Nephron (organoid): ENCODE data around the gene SCN7A.

Experiments used
- H3K27ac Mint-ChIP-seq, 3 experiments: 2 replicates each; pipeline ENCODE4 v1.8.0; 2020; ENCODE audit warnings: mixed read lengths in 3 of 3, mild to moderate bottlenecking in 2 of 3, moderate library complexity in 1 of 3
- H3K27me3 Mint-ChIP-seq: 2 replicates; pipeline ENCODE4 v1.8.0; 2021; ENCODE audit warnings: low read depth, mild to moderate bottlenecking, moderate library complexity, mixed read lengths
- H3K36me3 Mint-ChIP-seq: 2 replicates; pipeline ENCODE4 v1.8.0; 2020; ENCODE audit warnings: low read depth, mixed read lengths
- H3K4me1 Mint-ChIP-seq: 2 replicates; pipeline ENCODE4 v1.8.0; 2020; ENCODE audit warnings: mixed read lengths
- H3K4me3 Mint-ChIP-seq, 3 experiments: 2 replicates each; pipeline ENCODE4 v1.8.0; 2020; ENCODE audit warnings: mild to moderate bottlenecking in 3 of 3, mixed read lengths in 3 of 3, moderate library complexity in 2 of 3
- H3K9me3 Mint-ChIP-seq: 2 replicates; pipeline ENCODE4 v1.8.0; 2020; ENCODE audit warnings: mixed read lengths
- TF ChIP-seq, protein P1 (sequence below), 3 experiments: fragments of 200-600 bp; sonication (generic); IDR thresholded peaks; one replicate each; pipeline ENCODE4 v1.5.0; 2021; ENCODE audit warnings: antibody characterized with exemption in 3 of 3; ENCODE audit not compliant: unreplicated experiment in 3 of 3

SCN7A gene

DNA sequence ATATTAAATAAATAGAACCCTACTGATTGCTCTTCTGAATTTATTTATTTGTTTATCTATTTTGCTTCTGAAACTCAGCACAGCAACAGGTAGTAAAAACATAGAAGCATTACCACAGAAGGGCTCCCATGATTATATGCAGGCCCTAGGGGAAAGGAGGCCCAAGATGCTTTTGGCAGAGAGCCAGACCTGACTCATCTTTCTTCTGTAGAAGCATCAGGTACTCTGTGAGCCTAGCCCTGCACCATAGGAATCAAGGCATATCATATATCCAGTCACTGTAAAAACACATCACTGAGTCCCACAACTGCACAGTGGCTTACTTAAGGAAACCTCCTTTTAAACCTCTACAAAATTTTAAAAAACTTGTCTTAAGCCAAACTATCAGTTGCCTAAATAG lies 120.1 kb downstream of the SCN7A start:
- Mint-ChIP-seq H3K36me3 (no peaks in the 10 kb centered on the region), H3K9me3 (no peaks in the 10 kb centered on the region), H3K27ac (no peak overlapping the region), H3K27me3 (peaks cover 57% of the 10 kb centered on the region), H3K4me3 (peak overlapping the region; percentile 47 to 69 (median 59)), H3K4me1 (peaks cover 9% of the 10 kb centered on the region)
- TF ChIP-seq, protein P1, sequence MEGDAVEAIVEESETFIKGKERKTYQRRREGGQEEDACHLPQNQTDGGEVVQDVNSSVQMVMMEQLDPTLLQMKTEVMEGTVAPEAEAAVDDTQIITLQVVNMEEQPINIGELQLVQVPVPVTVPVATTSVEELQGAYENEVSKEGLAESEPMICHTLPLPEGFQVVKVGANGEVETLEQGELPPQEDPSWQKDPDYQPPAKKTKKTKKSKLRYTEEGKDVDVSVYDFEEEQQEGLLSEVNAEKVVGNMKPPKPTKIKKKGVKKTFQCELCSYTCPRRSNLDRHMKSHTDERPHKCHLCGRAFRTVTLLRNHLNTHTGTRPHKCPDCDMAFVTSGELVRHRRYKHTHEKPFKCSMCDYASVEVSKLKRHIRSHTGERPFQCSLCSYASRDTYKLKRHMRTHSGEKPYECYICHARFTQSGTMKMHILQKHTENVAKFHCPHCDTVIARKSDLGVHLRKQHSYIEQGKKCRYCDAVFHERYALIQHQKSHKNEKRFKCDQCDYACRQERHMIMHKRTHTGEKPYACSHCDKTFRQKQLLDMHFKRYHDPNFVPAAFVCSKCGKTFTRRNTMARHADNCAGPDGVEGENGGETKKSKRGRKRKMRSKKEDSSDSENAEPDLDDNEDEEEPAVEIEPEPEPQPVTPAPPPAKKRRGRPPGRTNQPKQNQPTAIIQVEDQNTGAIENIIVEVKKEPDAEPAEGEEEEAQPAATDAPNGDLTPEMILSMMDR (IDR thresholded peaks at IDR 0.05; ENCODE audit: unreplicated experiment in 3 of 3), result no peak

DNA sequence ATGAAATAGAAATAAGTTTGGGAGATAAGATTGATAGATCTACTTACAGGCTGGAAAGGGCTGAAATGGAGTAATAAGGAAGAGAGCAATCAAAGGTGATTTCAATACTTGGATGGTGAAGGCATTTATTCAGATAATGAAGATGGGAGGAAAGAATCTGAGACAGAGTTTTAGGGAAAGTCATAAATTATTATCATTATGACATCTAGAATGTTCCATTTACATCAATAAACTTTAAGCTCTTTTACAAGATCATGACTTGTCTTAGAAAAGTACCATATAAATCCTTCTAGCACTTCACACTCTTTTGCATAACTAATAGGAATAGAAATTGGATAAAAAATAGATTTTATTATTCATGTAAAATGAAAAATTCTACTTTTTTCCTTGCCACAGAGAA lies 120.5 kb downstream of the SCN7A start:
- TF ChIP-seq, protein P1 (IDR thresholded peaks at IDR 0.05; ENCODE audit: unreplicated experiment in 3 of 3), result no peak
- H3K4me3 Mint-ChIP-seq, result peak overlapping the region in 2 of 3 experiments; percentile 17 to 26
- no peak overlapping the region for H3K27ac Mint-ChIP-seq
- no peaks in the 10 kb centered on the region for H3K9me3 Mint-ChIP-seq
- H3K4me1 Mint-ChIP-seq, result peaks cover 9% of the 10 kb centered on the region
- peaks cover 57% of the 10 kb centered on the region for H3K27me3 Mint-ChIP-seq
- no peaks in the 10 kb centered on the region for H3K36me3 Mint-ChIP-seq

DNA sequence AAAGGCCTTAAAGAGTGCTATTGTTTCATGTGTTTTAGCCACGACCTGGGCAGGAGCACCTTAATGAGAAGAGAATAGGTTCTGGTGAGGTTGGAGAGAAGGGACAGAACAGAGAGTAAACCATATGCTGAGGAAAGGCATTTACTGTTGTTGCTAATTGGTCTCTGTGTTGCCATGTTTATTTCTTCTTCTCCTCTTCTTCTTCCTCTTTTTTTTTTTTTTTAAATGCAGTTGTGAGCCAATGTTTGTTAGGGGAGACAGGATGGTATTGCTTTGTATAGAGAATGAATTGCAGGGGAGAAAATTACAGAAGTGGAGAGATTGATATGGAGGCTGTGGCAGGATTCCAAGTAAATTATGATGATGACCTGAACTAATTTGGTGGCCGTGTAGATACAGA lies 120.9 kb downstream of the SCN7A start:
- TF ChIP-seq, protein P1 (IDR thresholded peaks at IDR 0.05; ENCODE audit: unreplicated experiment in 3 of 3), result no peak
- H3K27me3 Mint-ChIP-seq, result peaks cover 54% of the 10 kb centered on the region
- H3K4me1 Mint-ChIP-seq, result peaks cover 9% of the 10 kb centered on the region

DNA sequence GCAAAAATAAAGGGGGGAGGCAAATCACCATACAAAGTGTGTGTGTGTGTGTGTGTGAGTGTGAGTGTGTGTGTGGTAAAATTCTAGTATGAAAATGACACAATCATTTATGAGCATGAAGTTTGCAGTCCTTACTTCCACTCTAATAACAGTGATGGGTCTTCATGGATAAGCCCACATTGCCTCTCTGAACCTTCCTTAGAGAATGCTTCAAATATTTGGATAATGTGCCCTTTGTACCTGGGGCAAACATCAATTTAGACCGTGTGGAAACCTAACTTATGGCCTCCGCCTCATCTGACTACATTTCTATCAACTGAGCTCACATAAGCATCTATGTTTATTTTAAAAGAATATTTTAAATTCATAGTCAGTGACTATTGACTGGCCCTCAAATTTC lies 122.0 kb downstream of the SCN7A start:
- H3K27ac Mint-ChIP-seq, result no peak overlapping the region
- peaks cover 9% of the 10 kb centered on the region for H3K4me1 Mint-ChIP-seq
- H3K27me3 Mint-ChIP-seq, result peaks cover 43% of the 10 kb centered on the region
- H3K36me3 Mint-ChIP-seq, result no peaks in the 10 kb centered on the region
- no peak overlapping the region for H3K4me3 Mint-ChIP-seq
- TF ChIP-seq, protein P1 (IDR thresholded peaks at IDR 0.05; ENCODE audit: unreplicated experiment in 3 of 3), result no peak
- H3K9me3 Mint-ChIP-seq, result no peaks in the 10 kb centered on the region

More for the DNA sequence above, 120.9 kb downstream of the SCN7A start:
- H3K36me3 Mint-ChIP-seq, result no peaks in the 10 kb centered on the region
- no peaks in the 10 kb centered on the region for H3K9me3 Mint-ChIP-seq
- H3K4me3 Mint-ChIP-seq, result peak overlapping the region in 2 of 3 experiments; percentile 17 to 26
- H3K27ac Mint-ChIP-seq, result no peak overlapping the region

DNA sequence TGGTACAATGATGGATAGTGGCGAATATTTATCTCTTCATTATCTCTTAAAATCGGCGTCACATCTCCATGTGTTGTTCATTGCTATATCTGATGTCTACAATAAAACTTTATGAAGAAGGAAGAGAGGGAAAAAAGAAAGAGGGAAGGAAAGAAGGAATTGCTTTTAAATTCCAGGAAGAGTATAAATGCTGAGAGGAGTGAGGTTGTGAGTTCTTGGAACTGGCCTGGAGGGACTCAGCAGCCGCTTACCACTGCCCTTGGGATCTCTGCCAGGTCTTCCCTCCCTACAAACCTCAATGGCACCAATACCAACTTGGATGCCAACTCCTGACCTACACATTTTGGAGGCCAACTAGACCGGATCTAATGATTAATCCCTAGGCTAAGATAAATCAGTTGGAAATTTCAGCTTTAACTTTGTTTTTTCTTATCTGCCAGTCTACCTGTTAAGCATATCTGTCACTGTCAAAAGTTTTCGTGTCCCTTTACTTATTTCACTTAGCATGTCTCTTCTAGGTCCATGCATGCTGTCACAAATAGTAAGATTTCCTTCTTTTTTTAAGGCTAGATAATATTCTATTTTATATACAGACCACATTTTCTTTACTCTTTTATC lies 128.1 kb downstream of the SCN7A start:
- no peaks in the 10 kb centered on the region for H3K9me3 Mint-ChIP-seq
- TF ChIP-seq, protein P1 (IDR thresholded peaks at IDR 0.05; ENCODE audit: unreplicated experiment in 3 of 3), result no peak
- H3K27me3 Mint-ChIP-seq, result peaks cover 3% of the 10 kb centered on the region
- no peaks in the 10 kb centered on the region for H3K36me3 Mint-ChIP-seq
- peaks cover 5% of the 10 kb centered on the region for H3K4me1 Mint-ChIP-seq
- H3K27ac Mint-ChIP-seq, result no peak overlapping the region
- no peak overlapping the region for H3K4me3 Mint-ChIP-seq

DNA sequence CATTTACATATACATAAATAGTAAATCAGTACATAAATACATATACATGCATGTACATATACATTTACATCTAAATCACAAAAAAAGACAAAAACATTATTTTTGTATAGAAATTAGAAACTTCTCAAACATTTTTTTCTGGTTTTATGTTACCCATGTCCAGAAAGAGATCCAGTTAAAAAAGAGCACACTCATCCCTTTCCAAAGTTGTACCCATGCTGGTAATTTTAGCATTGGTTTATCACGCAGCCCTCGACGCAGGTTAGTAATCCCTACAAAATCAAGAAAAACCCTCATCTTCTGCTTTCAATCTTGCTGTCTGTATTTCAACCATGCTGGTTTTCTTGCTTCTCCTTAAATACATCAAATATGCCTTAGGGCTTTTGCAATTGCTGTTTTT lies 128.8 kb downstream of the SCN7A start:
- H3K4me1 Mint-ChIP-seq, result peaks cover 5% of the 10 kb centered on the region
- H3K4me3 Mint-ChIP-seq, result no peak overlapping the region
- no peaks in the 10 kb centered on the region for H3K27me3 Mint-ChIP-seq
- H3K27ac Mint-ChIP-seq, result no peak overlapping the region
- TF ChIP-seq, protein P1 (IDR thresholded peaks at IDR 0.05; ENCODE audit: unreplicated experiment in 3 of 3), result no peak
- no peaks in the 10 kb centered on the region for H3K9me3 Mint-ChIP-seq
- H3K36me3 Mint-ChIP-seq, result no peaks in the 10 kb centered on the region
